Measurements from ENCODE around the gene NAA15.
"Not testable (repeated sequence)": the region's sequence is repeated elsewhere in the genome, so short reads cannot be mapped to it uniquely, and the experiment has no call there.

Gene NAA15

GRCh38 chr4:139451997-139452396 lies 150.7 kb downstream of the NAA15 start:
- DNase-seq (ENCODE audit: low read depth) = no peak

GRCh38 chr4:139453041-139453370 lies 151.7 kb downstream of the NAA15 start:
- peak; percentile 30 for DNase-seq (ENCODE audit: low read depth)

- peak; percentile 83 for DNase-seq (ENCODE audit: low read depth)
Measured at GRCh38 chr4:139453371-139454110, 152.2 kb downstream of the NAA15 start.

- no peak for DNase-seq (ENCODE audit: low read depth)
Measured at GRCh38 chr4:139454111-139455045, 153.1 kb downstream of the NAA15 start, which contains the start of gene RAB33B. TSS of gene RAB33B (plus strand) at chr4:139454121. CDS start at chr4:139454196, 75 bp downstream.

GRCh38 chr4:139455126-139455538 lies 153.8 kb downstream of the NAA15 start:
- DNase-seq (ENCODE audit: low read depth) = no peak

GRCh38 chr4:139457318-139457717 lies 156.0 kb downstream of the NAA15 start:
- DNase-seq (ENCODE audit: low read depth) = no peak

- DNase-seq (ENCODE audit: low read depth) = no peak
Measured at GRCh38 chr4:139458543-139458942, 157.2 kb downstream of the NAA15 start.

- DNase-seq (ENCODE audit: low read depth) = no peak
Measured at GRCh38 chr4:139458999-139459398, 157.7 kb downstream of the NAA15 start.

- DNase-seq (ENCODE audit: low read depth) = no peak
Measured at GRCh38 chr4:139460565-139460964, 159.3 kb downstream of the NAA15 start.

- no peak for DNase-seq (ENCODE audit: low read depth)
Measured at GRCh38 chr4:139461022-139461628, 159.8 kb downstream of the NAA15 start.

GRCh38 chr4:139464512-139464911 lies 163.2 kb downstream of the NAA15 start:
- not testable (repeated sequence) for DNase-seq (ENCODE audit: low read depth)

- DNase-seq (ENCODE audit: low read depth) = no peak
Measured at GRCh38 chr4:139465922-139466321, 164.6 kb downstream of the NAA15 start.

- DNase-seq (ENCODE audit: low read depth) = not testable (repeated sequence)
Measured at GRCh38 chr4:139468756-139469155, 167.5 kb downstream of the NAA15 start.

- no peak for DNase-seq (ENCODE audit: low read depth)
Measured at GRCh38 chr4:139469216-139469615, 167.9 kb downstream of the NAA15 start.
